ENCODE results near the gene PPP6R1. TPM values are rescaled to one million over a fixed set of nuclear protein-coding genes. Genes with fewer than 3 reads are reported as not detected.

Gene PPP6R1
- total and polyA plus RNA-seq, 7 donors = 17.1 to 78.1 (median 22.9) TPM

GRCh38 chr19:55272142-55272541 lies 13.3 kb upstream of the PPP6R1 start:
- H3K27me3 ChIP-seq = no peaks in the 10 kb centered on the region
- intact Hi-C loops (cut with DNase I) = no loop called here
- TF ChIP-seq POLR2A (IDR thresholded peaks at IDR 0.05) (no peak), POLR2AphosphoS5 (IDR thresholded peaks at IDR 0.05) (no peak), EP300 (IDR thresholded peaks at IDR 0.05) (no peak), CTCF (IDR thresholded peaks at IDR 0.05) (no peak)
- H3K9me3 ChIP-seq = no peaks in the 10 kb centered on the region
- no peak overlapping the region for H3K27ac ChIP-seq
- H3K4me3 ChIP-seq = no peak overlapping the region
- peaks cover 0 to 66% (median 9%) of the 10 kb centered on the region in 4 donors for H3K36me3 ChIP-seq
- no peak for DNase-seq
- WGBS, 2 donors = 96% methylated on average over 18 of the region's 18 CpGs
- no peaks in the 10 kb centered on the region for H3K4me1 ChIP-seq

- peaks cover 0 to 61% (median 9%) of the 10 kb centered on the region in 4 donors for H3K36me3 ChIP-seq
- 95 to 96% methylated on average over 25 of the region's 25 CpGs for WGBS, 2 donors
- intact Hi-C loops (cut with DNase I) = no loop called here
Observed at GRCh38 chr19:55270172-55270942, 11.5 kb upstream of the PPP6R1 start.

GRCh38 chr19:55269299-55269698 lies 10.5 kb upstream of the PPP6R1 start:
- Histone ChIP-seq H3K4me1 (no peaks in the 10 kb centered on the region), H3K27me3 (no peaks in the 10 kb centered on the region)
- intact Hi-C loops (cut with DNase I) = no loop called here

More at GRCh38 chr19:55270172-55270942, 11.5 kb upstream of the PPP6R1 start:
- no peak for DNase-seq
- Histone ChIP-seq H3K4me1 (no peaks in the 10 kb centered on the region), H3K9me3 (no peaks in the 10 kb centered on the region), H3K27me3 (no peaks in the 10 kb centered on the region), H3K4me3 (no peak overlapping the region), H3K27ac (no peak overlapping the region)
- TF ChIP-seq CTCF (IDR thresholded peaks at IDR 0.05) (no peak), POLR2A (IDR thresholded peaks at IDR 0.05) (no peak), EP300 (IDR thresholded peaks at IDR 0.05) (no peak), POLR2AphosphoS5 (IDR thresholded peaks at IDR 0.05) (no peak)

GRCh38 chr19:55266840-55267239 lies 8.0 kb upstream of the PPP6R1 start:
- WGBS, 2 donors = 97 to 99% methylated on average over 4 of the region's 4 CpGs

More at GRCh38 chr19:55269299-55269698, 10.5 kb upstream of the PPP6R1 start:
- Histone ChIP-seq H3K27ac (no peak overlapping the region), H3K9me3 (no peaks in the 10 kb centered on the region), H3K36me3 (peaks cover 0 to 53% (median 8%) of the 10 kb centered on the region in 4 donors), H3K4me3 (no peak overlapping the region)
- WGBS, 2 donors = 96 to 97% methylated on average over 8 of the region's 8 CpGs
- DNase-seq = no peak
- TF ChIP-seq EP300 (IDR thresholded peaks at IDR 0.05) = no peak
- TF ChIP-seq CTCF (IDR thresholded peaks at IDR 0.05) = no peak
- TF ChIP-seq POLR2A (IDR thresholded peaks at IDR 0.05) = no peak
- TF ChIP-seq POLR2AphosphoS5 (IDR thresholded peaks at IDR 0.05) = no peak

More at GRCh38 chr19:55266840-55267239, 8.0 kb upstream of the PPP6R1 start:
- no peak for DNase-seq
- Histone ChIP-seq H3K27ac (no peak overlapping the region), H3K27me3 (no peaks in the 10 kb centered on the region), H3K4me1 (no peaks in the 10 kb centered on the region), H3K36me3 (peaks cover 0 to 38% (median 0%) of the 10 kb centered on the region in 4 donors), H3K9me3 (no peaks in the 10 kb centered on the region), H3K4me3 (no peak overlapping the region)
- no peak for TF ChIP-seq CTCF (IDR thresholded peaks at IDR 0.05)
- TF ChIP-seq EP300 (IDR thresholded peaks at IDR 0.05) = no peak
- no peak for TF ChIP-seq POLR2AphosphoS5 (IDR thresholded peaks at IDR 0.05)
- no peak for TF ChIP-seq POLR2A (IDR thresholded peaks at IDR 0.05)
- intact Hi-C loops (cut with DNase I) = no loop called here
